Measurements from ENCODE around the gene WDR18.

GRCh38 chr19:1009981-1010538 is 25.9 kb downstream of the WDR18 start:
- TF ChIP-seq GATA2 (IDR thresholded peaks at IDR 0.05; ENCODE audit: low read depth, low read length) (no peak), GATA3 (IDR thresholded peaks at IDR 0.05; ENCODE audit: low read depth, low read length) (no peak)

Measured in SH-SY5Y (cell line).